ENCODE data around the gene RNF150. TPM values are rescaled to one million over a fixed set of nuclear protein-coding genes. Genes with fewer than 3 reads are reported as not detected.

The RNF150 gene
- polyA plus RNA-seq, 2 of the 4 experiments (the other 2 are of a cell fraction) = 0.21 to 0.34 TPM

DNA sequence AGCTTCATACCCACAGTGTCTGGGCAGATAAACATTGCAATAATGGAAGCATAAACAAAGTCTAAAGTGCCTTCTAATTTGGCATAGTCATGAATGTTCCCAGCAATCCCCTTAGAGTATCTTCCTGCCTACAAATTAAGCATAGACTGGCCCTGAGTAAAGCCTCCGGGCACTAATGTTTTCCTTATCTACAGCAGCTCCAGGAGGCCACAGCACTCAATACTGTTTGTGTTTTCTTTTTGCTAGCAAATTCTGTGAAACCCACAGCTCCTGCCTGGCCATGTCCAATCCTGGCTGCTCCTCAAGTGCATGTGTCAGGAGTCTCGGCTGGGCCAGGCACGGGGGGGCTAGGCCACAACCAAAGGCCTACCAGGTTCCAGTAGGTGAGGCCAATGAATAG, 274.4 kb downstream of the RNF150 start (continued):
- TF ChIP-seq, protein P1, sequence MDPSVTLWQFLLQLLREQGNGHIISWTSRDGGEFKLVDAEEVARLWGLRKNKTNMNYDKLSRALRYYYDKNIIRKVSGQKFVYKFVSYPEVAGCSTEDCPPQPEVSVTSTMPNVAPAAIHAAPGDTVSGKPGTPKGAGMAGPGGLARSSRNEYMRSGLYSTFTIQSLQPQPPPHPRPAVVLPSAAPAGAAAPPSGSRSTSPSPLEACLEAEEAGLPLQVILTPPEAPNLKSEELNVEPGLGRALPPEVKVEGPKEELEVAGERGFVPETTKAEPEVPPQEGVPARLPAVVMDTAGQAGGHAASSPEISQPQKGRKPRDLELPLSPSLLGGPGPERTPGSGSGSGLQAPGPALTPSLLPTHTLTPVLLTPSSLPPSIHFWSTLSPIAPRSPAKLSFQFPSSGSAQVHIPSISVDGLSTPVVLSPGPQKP (IDR thresholded peaks at IDR 0.05; ENCODE audit: low read depth, low read length) = no peak
- TF ChIP-seq RNF2 (IDR thresholded peaks at IDR 0.05; ENCODE audit: borderline replicate concordance, low read depth) (no peak), CHD4 (IDR thresholded peaks at IDR 0.05; ENCODE audit: borderline replicate concordance) (no peak), SMC3 (IDR thresholded peaks at IDR 0.05) (no peak)

DNA sequence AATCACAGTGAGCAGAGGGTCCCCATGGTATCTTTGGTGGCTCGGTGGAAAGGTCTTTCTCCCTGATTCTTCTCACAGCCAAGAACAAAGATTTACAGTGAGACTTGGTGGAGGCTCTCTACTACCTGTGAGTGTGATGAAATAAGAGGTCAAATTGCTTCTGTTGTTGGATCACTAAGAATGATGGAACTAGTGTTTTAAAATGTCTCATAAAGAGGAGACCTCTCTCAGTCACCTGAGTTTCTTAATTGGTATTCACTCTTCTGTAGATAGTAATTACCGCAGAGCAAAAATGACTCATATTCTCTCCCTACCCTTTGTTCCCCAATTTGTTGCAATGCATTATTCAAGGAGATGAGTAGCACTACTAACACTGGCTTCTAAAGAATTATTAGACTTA, 276.2 kb downstream of the RNF150 start:
- H3K4me3 ChIP-seq = no peak overlapping the region
- WGBS (ENCODE audit: missing lambda C conversion rate) = 47% methylated on average over 2 of the region's 2 CpGs
- no peak for FAIRE-seq
- no peaks in the 10 kb centered on the region for H3K9me3 ChIP-seq
- no peak overlapping the region for H3K4me2 ChIP-seq
- no peak overlapping the region for H3K27ac ChIP-seq
- no peak for DNase-seq (ENCODE audit: low read depth in 1 of 2, low spot score in 1 of 2)
- no peak for TF ChIP-seq KDM1A (IDR thresholded peaks at IDR 0.05; ENCODE audit: low read depth)
- TF ChIP-seq RARB (CRISPR knock-in tag; IDR thresholded peaks at IDR 0.05) = no peak
- TF ChIP-seq, protein P2, sequence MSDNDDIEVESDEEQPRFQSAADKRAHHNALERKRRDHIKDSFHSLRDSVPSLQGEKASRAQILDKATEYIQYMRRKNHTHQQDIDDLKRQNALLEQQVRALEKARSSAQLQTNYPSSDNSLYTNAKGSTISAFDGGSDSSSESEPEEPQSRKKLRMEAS (IDR thresholded peaks at IDR 0.05) = no peak
- ChIA-PET CTCF (interaction anchor here (2.0 kb wide), 1 partner anchor 1200 kb away, joined by 5 read pairs; no protein-coding TSS in a partner anchor), POLR2A (no interaction called here)
- 0 out of 3 replicates have a peak, but pooled peaks cover 5% of the 10 kb centered on the region for H3K4me1 ChIP-seq
- ATAC-seq = no peak

DNA sequence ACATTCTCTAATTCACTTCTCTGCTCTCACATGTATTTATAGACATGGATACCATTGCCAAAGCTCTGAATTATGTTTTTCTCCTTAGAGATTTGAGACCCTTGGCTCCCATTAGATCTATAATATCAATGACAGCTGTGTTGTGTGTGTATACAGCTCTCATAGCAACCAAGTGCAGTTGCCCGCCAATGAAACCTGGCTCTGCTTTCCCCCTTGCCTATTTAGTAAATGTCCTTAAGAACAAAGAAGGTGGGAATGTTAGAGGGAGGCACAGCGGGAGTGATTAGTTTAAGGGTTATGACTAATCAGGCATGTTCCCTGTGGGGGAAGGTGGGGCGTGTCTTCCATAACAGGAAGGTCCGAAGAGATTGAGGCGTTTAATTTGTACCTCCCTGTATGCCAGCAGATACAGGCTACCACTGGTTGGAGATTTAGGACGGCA, 276.6 kb downstream of the RNF150 start:
- POLR2A ChIA-PET = no interaction called here
- CTCF ChIA-PET = interaction anchor here (2.0 kb wide), 1 partner anchor 1200 kb away, joined by 5 read pairs; no protein-coding TSS in a partner anchor
- no peaks in the 10 kb centered on the region for H3K9me3 ChIP-seq
- H3K4me1 ChIP-seq = 0 out of 3 replicates have a peak, but pooled peaks cover 5% of the 10 kb centered on the region
- TF ChIP-seq SREBF2 (IDR thresholded peaks at IDR 0.05) = no peak
- no peak for TF ChIP-seq HOXB5 (CRISPR knock-in tag; IDR thresholded peaks at IDR 0.05)
- no peak for TF ChIP-seq NFE2L2 (conservative IDR thresholded peaks at IDR 0.05; ENCODE audit: low read length)
- no peak for TF ChIP-seq RCOR1 (IDR thresholded peaks at IDR 0.05; ENCODE audit: low read depth, low read length)
- TF ChIP-seq HOXB13 (CRISPR knock-in tag; IDR thresholded peaks at IDR 0.05; ENCODE audit: low read depth) = no peak
- TF ChIP-seq, protein P3, sequence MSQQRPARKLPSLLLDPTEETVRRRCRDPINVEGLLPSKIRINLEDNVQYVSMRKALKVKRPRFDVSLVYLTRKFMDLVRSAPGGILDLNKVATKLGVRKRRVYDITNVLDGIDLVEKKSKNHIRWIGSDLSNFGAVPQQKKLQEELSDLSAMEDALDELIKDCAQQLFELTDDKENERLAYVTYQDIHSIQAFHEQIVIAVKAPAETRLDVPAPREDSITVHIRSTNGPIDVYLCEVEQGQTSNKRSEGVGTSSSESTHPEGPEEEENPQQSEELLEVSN (IDR thresholded peaks at IDR 0.05; ENCODE audit: borderline replicate concordance, low read depth) = no peak
- TF ChIP-seq FOXS1 (CRISPR knock-in tag; IDR thresholded peaks at IDR 0.05) = no peak
- TF ChIP-seq ZSCAN20 (CRISPR knock-in tag; IDR thresholded peaks at IDR 0.05) = no peak
- TF ChIP-seq EP300 (IDR thresholded peaks at IDR 0.05) = no peak
- TF ChIP-seq, protein P4, sequence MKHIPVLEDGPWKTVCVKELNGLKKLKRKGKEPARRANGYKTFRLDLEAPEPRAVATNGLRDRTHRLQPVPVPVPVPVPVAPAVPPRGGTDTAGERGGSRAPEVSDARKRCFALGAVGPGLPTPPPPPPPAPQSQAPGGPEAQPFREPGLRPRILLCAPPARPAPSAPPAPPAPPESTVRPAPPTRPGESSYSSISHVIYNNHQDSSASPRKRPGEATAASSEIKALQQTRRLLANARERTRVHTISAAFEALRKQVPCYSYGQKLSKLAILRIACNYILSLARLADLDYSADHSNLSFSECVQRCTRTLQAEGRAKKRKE (CRISPR knock-in tag; IDR thresholded peaks at IDR 0.05; ENCODE audit: low read depth) = no peak
- H3K4me2 ChIP-seq = no peak overlapping the region
- no peak for FAIRE-seq
- ATAC-seq = no peak
- H3K27ac ChIP-seq = no peak overlapping the region
- no peak overlapping the region for H3K4me3 ChIP-seq
- DNase-seq (ENCODE audit: low read depth in 1 of 2, low spot score in 1 of 2) = peak in 1 of 2 experiments; percentile 3
- WGBS (ENCODE audit: missing lambda C conversion rate) = 46% methylated on average over 6 of the region's 6 CpGs

DNA sequence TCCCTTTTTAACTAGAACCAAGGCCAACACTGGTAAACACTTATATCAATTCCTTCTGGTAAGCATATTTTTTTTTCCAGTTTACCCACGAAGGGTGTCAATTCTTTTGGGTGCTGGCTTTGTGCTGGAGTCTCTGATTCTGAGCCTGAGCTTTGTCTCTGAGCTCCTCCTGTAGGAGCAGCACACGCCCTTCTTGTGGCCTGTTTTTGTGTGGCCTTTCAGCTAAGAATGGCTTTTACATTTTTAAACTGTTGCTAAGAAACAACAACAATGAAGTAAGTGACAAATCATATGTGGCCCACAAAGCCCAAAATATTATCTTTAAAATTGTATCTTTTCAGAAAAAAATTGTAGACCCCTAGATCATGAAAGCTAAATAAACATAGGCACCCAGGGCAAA, 279.1 kb downstream of the RNF150 start:
- H3K9me3 ChIP-seq = no peaks in the 10 kb centered on the region
- H3K4me3 ChIP-seq = no peak overlapping the region
- no peak for FAIRE-seq
- POLR2A ChIA-PET = no interaction called here
- H3K4me2 ChIP-seq = no peak overlapping the region
- H3K27ac ChIP-seq = no peak overlapping the region
- WGBS (ENCODE audit: missing lambda C conversion rate) = 25% methylated on average over 2 of the region's 2 CpGs
- TF ChIP-seq, protein P3 (IDR thresholded peaks at IDR 0.05; ENCODE audit: borderline replicate concordance, low read depth) = no peak
- no peak for TF ChIP-seq RARB (CRISPR knock-in tag; IDR thresholded peaks at IDR 0.05)
- TF ChIP-seq TFCP2L1 (CRISPR knock-in tag; IDR thresholded peaks at IDR 0.05) = no peak
- no peak for TF ChIP-seq MYC (IDR thresholded peaks at IDR 0.05; ENCODE audit: borderline replicate concordance, low read length)
- TF ChIP-seq, protein P5, sequence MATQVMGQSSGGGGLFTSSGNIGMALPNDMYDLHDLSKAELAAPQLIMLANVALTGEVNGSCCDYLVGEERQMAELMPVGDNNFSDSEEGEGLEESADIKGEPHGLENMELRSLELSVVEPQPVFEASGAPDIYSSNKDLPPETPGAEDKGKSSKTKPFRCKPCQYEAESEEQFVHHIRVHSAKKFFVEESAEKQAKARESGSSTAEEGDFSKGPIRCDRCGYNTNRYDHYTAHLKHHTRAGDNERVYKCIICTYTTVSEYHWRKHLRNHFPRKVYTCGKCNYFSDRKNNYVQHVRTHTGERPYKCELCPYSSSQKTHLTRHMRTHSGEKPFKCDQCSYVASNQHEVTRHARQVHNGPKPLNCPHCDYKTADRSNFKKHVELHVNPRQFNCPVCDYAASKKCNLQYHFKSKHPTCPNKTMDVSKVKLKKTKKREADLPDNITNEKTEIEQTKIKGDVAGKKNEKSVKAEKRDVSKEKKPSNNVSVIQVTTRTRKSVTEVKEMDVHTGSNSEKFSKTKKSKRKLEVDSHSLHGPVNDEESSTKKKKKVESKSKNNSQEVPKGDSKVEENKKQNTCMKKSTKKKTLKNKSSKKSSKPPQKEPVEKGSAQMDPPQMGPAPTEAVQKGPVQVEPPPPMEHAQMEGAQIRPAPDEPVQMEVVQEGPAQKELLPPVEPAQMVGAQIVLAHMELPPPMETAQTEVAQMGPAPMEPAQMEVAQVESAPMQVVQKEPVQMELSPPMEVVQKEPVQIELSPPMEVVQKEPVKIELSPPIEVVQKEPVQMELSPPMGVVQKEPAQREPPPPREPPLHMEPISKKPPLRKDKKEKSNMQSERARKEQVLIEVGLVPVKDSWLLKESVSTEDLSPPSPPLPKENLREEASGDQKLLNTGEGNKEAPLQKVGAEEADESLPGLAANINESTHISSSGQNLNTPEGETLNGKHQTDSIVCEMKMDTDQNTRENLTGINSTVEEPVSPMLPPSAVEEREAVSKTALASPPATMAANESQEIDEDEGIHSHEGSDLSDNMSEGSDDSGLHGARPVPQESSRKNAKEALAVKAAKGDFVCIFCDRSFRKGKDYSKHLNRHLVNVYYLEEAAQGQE (IDR thresholded peaks at IDR 0.05) = no peak
- TF ChIP-seq ESRRA (IDR thresholded peaks at IDR 0.05; ENCODE audit: borderline replicate concordance, low read length) = no peak
- TF ChIP-seq HOXB13 (CRISPR knock-in tag; IDR thresholded peaks at IDR 0.05; ENCODE audit: low read depth) = no peak
- TF ChIP-seq, protein P6, sequence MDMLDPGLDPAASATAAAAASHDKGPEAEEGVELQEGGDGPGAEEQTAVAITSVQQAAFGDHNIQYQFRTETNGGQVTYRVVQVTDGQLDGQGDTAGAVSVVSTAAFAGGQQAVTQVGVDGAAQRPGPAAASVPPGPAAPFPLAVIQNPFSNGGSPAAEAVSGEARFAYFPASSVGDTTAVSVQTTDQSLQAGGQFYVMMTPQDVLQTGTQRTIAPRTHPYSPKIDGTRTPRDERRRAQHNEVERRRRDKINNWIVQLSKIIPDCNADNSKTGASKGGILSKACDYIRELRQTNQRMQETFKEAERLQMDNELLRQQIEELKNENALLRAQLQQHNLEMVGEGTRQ (IDR thresholded peaks at IDR 0.05) = no peak
- 0 out of 3 replicates have a peak, but pooled peaks cover 5% of the 10 kb centered on the region for H3K4me1 ChIP-seq
- no peak for DNase-seq (ENCODE audit: low read depth in 1 of 2, low spot score in 1 of 2)
- CTCF ChIA-PET = interaction anchor here (1.0 to 1.6 kb wide), 2 partner anchors 494 to 1197 kb away, joined by 3 to 7 read pairs; no protein-coding TSS in a partner anchor
- ATAC-seq = no peak

All from A549 (cell line).